ENCODE results near the gene CRTC1. TPM values are rescaled to one million over a fixed set of nuclear protein-coding genes. Genes with fewer than 3 reads are reported as not detected.

Gene CRTC1
- total and polyA plus RNA-seq, 10 donors: 3.1 to 15.7 (median 8.2) TPM

- no peaks in the 10 kb centered on the region for H3K27me3 ChIP-seq (replicated peaks in 1 of 7)
- H3K36me3 ChIP-seq: peaks cover 0 to 58% (median 10%) of the 10 kb centered on the region in 6 donors
- 93 to 97% (median 96%) methylated on average over 15 to 16 of the region's 16 CpGs for WGBS, 5 donors
- H3K4me1 ChIP-seq: peaks cover 0 to 4% (median under 1%) of the 10 kb centered on the region in 6 donors
- H3K9me3 ChIP-seq: no peaks in the 10 kb centered on the region
- intact Hi-C loops (cut with DNase I; ENCODE audit: low total_unique reads): no loop called here
- H3K4me3 ChIP-seq: no peak overlapping the region
- DNase-seq: no peak
- peak in 1 of 3 donors; percentile 14 for TF ChIP-seq POLR2AphosphoS5 (IDR thresholded peaks at IDR 0.05)
- TF ChIP-seq CTCF (IDR thresholded peaks at IDR 0.05 in 8 of 11, conservative IDR thresholded peaks at IDR 0.05 in 3 of 11): no peak
- no peak overlapping the region for H3K27ac ChIP-seq
These were observed 73.4 kb downstream of the CRTC1 start for GRCh38 chr19:18756896-18757295.

GRCh38 chr19:18759304-18759994 is 76.0 kb downstream of the CRTC1 start:
- Histone ChIP-seq H3K27me3 (replicated peaks in 1 of 7) (no peaks in the 10 kb centered on the region), H3K4me1 (peaks cover 0 to 12% (median 6%) of the 10 kb centered on the region in 6 donors), H3K36me3 (peaks cover 0 to 33% (median 2%) of the 10 kb centered on the region in 6 donors), H3K4me3 (no peak overlapping the region), H3K27ac (no peak overlapping the region), H3K9me3 (no peaks in the 10 kb centered on the region)
- TF ChIP-seq POLR2AphosphoS5 (IDR thresholded peaks at IDR 0.05): no peak
- TF ChIP-seq POLR2A (IDR thresholded peaks at IDR 0.05): no peak
- no peak for TF ChIP-seq CTCF (IDR thresholded peaks at IDR 0.05 in 8 of 11, conservative IDR thresholded peaks at IDR 0.05 in 3 of 11)
- intact Hi-C loops (cut with DNase I; ENCODE audit: low total_unique reads): no loop called here
- WGBS, 5 donors: 87 to 94% (median 91%) methylated on average over 15 to 19 of the region's 19 CpGs
- DNase-seq: no peak

- Histone ChIP-seq H3K27ac (no peak overlapping the region), H3K4me3 (no peak overlapping the region), H3K36me3 (peaks cover 0 to 29% (median 2%) of the 10 kb centered on the region in 6 donors), H3K4me1 (peaks cover 0 to 12% (median 6%) of the 10 kb centered on the region in 6 donors), H3K27me3 (replicated peaks in 1 of 7) (no peaks in the 10 kb centered on the region), H3K9me3 (no peaks in the 10 kb centered on the region)
- WGBS, 5 donors: 86 to 94% (median 91%) methylated on average over 20 to 22 of the region's 22 CpGs
- no peak for DNase-seq
- no peak for TF ChIP-seq POLR2A (IDR thresholded peaks at IDR 0.05)
- TF ChIP-seq POLR2AphosphoS5 (IDR thresholded peaks at IDR 0.05): peak in 1 of 3 donors; percentile 10
- intact Hi-C loops (cut with DNase I; ENCODE audit: low total_unique reads): no loop called here
These were observed 76.5 kb downstream of the CRTC1 start for GRCh38 chr19:18759995-18760426.

GRCh38 chr19:18760440-18761383 is 77.2 kb downstream of the CRTC1 start:
- no peaks in the 10 kb centered on the region for H3K9me3 ChIP-seq
- WGBS, 5 donors: 85 to 92% (median 89%) methylated on average over 27 of the region's 27 CpGs
- no peak for TF ChIP-seq POLR2A (IDR thresholded peaks at IDR 0.05)
- no peak for TF ChIP-seq CTCF (IDR thresholded peaks at IDR 0.05 in 8 of 11, conservative IDR thresholded peaks at IDR 0.05 in 3 of 11)
- TF ChIP-seq POLR2AphosphoS5 (IDR thresholded peaks at IDR 0.05): peak in 1 of 3 donors; percentile 5
- H3K27me3 ChIP-seq (replicated peaks in 1 of 7): no peaks in the 10 kb centered on the region
- no peak for DNase-seq
- H3K27ac ChIP-seq: no peak overlapping the region
- peaks cover 0 to 22% (median under 1%) of the 10 kb centered on the region in 6 donors for H3K36me3 ChIP-seq
- peaks cover 0 to 12% (median 6%) of the 10 kb centered on the region in 6 donors for H3K4me1 ChIP-seq
- intact Hi-C loops (cut with DNase I; ENCODE audit: low total_unique reads): no loop called here
- no peak overlapping the region for H3K4me3 ChIP-seq
